K562 (cell line): Measurements from ENCODE around the gene N4BP2. TPM values are rescaled to one million over a fixed set of nuclear protein-coding genes. Genes with fewer than 3 reads are reported as not detected.

Source experiments
- ATF7 ChIP-seq: fragments of 450-650 bp; IDR thresholded peaks from 2 replicates; pipeline ENCODE4 v1.7.1; 2014; ENCODE audit warnings: mild to moderate bottlenecking, moderate library complexity
- BDP1 ChIP-seq: IDR thresholded peaks from 3 replicates; pipeline ENCODE4 v1.6.1; 2011; ENCODE audit not compliant: insufficient read length, insufficient read depth
- CBFA2T2 ChIP-seq: fragments of 450-650 bp; conservative IDR thresholded peaks from 2 replicates; pipeline ENCODE4 v1.6.1; 2017; ENCODE audit warnings: mild to moderate bottlenecking
- DPF2 ChIP-seq: fragments of 450-650 bp; IDR thresholded peaks from 2 replicates; pipeline ENCODE4 v1.6.1; 2016
- E2F3 ChIP-seq: fragments of 250-450 bp; sonication (Bioruptor Pico); IDR thresholded peaks from 2 replicates; pipeline ENCODE4 v1.4.0; 2020; ENCODE audit warnings: mild to moderate bottlenecking
- ELK1 ChIP-seq: sonication (generic); formaldehyde crosslinking; IDR thresholded peaks from 2 replicates; pipeline ENCODE4 v1.8.1; 2022; ENCODE audit warnings: missing genetic modification reagents
- HDAC2 ChIP-seq: fragments of 450-650 bp; IDR thresholded peaks from 2 replicates; pipeline ENCODE4 v1.6.1; 2016; ENCODE audit warnings: mild to moderate bottlenecking
- MCM3 ChIP-seq: fragments of 450-650 bp; IDR thresholded peaks from 2 replicates; pipeline ENCODE4 v1.6.1; 2016
- POLR2A ChIP-seq: fragments of 450-650 bp; conservative IDR thresholded peaks from 2 replicates; pipeline ENCODE4 v1.6.1; 2016
- RFX7 ChIP-seq: fragments of 250-450 bp; sonication (Bioruptor Pico); IDR thresholded peaks from 2 replicates; pipeline ENCODE4 v1.5.1; 2021; ENCODE audit warnings: mild to moderate bottlenecking
- SMARCA5 ChIP-seq: fragments of 450-650 bp; IDR thresholded peaks from 2 replicates; pipeline ENCODE4 v1.6.1; 2016
- ZBTB8A ChIP-seq: fragments of 450-650 bp; IDR thresholded peaks from 2 replicates; pipeline ENCODE4 v1.6.1; 2018; ENCODE audit warnings: mild to moderate bottlenecking, moderate library complexity; ENCODE audit not compliant: partially characterized antibody
- ZC3H11A ChIP-seq: IDR thresholded peaks from 2 replicates; pipeline ENCODE4 v1.6.1; 2012; ENCODE audit warnings: low read depth, low read length, improper control_type of control experiment
- ZNF431 ChIP-seq: sonication (generic); formaldehyde crosslinking; IDR thresholded peaks from 2 replicates; pipeline ENCODE4 v1.8.0; 2022; ENCODE audit warnings: mild to moderate bottlenecking, missing genetic modification reagents
- ZNF766 ChIP-seq: fragments of 200-800 bp; sonication (Bioruptor generic); conservative IDR thresholded peaks from 2 replicates; pipeline ENCODE4 v1.6.1; 2016; ENCODE audit warnings: missing genetic modification characterization, missing compliant biosample characterization
- polyA plus RNA-seq, 8 experiments: library from polyadenylated mRNA; depleted of rRNA in 4 of 8; stranded (reverse) in 5 of 8; unstranded in 3 of 8; fragments of >200 nt; fragmentation: Nextera tagmentation in 2 of 8; fragmentation: Illumina TruSeq in 1 of 8; extraction: Ambion mirVana in 2 of 8; extraction: Trizol in 1 of 8; gene quantifications; 2 replicates each; pipeline versions ENCODE4 v1.2.1 to v1.2.3, GENCODE V29; 2011 to 2014; ENCODE audit warnings: inconsistent platforms in 1 of 8, missing spikeins in 1 of 8
- total RNA-seq, 7 experiments: library from RNA; depleted of rRNA in 6 of 7; stranded (reverse); fragments of >200 nt in 6 of 7; fragmentation: Illumina TruSeq in 2 of 7; extraction: Trizol in 2 of 7; gene quantifications; 2 replicates each; pipeline versions ENCODE4 v1.2.1 to v1.2.3, GENCODE V29; 2011 to 2021; ENCODE audit warnings: low replicate concordance in 1 of 7
- TF ChIP-seq, protein P1 (sequence below): fragments of 450-650 bp; IDR thresholded peaks from 2 replicates; pipeline ENCODE4 v1.6.1; 2016; ENCODE audit warnings: mild to moderate bottlenecking, moderate library complexity
- TF ChIP-seq, protein P2 (sequence below): fragments of 250-450 bp; sonication (Bioruptor Pico); IDR thresholded peaks from 2 replicates; pipeline ENCODE4 v1.5.0; 2022; ENCODE audit warnings: mild to moderate bottlenecking

The N4BP2 gene
- total and polyA plus RNA-seq, 9 of the 15 experiments (the other 6 are each of a cell fraction or from before 2014, with no cell fraction given): 2.7 to 12.6 (median 7.6) TPM

DNA sequence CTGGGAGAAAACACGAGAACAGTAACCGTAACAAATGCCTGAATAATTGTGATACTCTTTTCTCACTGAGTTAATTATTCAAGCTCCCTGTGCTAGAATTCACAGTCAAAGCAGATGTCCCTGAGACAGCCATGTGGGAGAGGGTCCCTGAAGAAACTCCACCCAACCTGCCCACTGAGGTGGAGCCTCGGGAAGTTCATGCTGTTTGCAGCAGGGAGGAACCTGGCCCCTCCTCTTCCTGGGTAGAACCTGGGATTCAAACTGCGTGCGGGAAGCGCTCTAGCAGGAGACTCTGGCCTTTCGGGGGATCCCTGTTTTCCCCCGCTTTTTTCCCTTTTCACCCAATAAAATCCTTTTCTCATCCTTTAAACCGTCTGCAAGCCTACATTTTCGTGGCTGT lies 120.0 kb downstream of the N4BP2 start (continued):
- TF ChIP-seq, protein P1, sequence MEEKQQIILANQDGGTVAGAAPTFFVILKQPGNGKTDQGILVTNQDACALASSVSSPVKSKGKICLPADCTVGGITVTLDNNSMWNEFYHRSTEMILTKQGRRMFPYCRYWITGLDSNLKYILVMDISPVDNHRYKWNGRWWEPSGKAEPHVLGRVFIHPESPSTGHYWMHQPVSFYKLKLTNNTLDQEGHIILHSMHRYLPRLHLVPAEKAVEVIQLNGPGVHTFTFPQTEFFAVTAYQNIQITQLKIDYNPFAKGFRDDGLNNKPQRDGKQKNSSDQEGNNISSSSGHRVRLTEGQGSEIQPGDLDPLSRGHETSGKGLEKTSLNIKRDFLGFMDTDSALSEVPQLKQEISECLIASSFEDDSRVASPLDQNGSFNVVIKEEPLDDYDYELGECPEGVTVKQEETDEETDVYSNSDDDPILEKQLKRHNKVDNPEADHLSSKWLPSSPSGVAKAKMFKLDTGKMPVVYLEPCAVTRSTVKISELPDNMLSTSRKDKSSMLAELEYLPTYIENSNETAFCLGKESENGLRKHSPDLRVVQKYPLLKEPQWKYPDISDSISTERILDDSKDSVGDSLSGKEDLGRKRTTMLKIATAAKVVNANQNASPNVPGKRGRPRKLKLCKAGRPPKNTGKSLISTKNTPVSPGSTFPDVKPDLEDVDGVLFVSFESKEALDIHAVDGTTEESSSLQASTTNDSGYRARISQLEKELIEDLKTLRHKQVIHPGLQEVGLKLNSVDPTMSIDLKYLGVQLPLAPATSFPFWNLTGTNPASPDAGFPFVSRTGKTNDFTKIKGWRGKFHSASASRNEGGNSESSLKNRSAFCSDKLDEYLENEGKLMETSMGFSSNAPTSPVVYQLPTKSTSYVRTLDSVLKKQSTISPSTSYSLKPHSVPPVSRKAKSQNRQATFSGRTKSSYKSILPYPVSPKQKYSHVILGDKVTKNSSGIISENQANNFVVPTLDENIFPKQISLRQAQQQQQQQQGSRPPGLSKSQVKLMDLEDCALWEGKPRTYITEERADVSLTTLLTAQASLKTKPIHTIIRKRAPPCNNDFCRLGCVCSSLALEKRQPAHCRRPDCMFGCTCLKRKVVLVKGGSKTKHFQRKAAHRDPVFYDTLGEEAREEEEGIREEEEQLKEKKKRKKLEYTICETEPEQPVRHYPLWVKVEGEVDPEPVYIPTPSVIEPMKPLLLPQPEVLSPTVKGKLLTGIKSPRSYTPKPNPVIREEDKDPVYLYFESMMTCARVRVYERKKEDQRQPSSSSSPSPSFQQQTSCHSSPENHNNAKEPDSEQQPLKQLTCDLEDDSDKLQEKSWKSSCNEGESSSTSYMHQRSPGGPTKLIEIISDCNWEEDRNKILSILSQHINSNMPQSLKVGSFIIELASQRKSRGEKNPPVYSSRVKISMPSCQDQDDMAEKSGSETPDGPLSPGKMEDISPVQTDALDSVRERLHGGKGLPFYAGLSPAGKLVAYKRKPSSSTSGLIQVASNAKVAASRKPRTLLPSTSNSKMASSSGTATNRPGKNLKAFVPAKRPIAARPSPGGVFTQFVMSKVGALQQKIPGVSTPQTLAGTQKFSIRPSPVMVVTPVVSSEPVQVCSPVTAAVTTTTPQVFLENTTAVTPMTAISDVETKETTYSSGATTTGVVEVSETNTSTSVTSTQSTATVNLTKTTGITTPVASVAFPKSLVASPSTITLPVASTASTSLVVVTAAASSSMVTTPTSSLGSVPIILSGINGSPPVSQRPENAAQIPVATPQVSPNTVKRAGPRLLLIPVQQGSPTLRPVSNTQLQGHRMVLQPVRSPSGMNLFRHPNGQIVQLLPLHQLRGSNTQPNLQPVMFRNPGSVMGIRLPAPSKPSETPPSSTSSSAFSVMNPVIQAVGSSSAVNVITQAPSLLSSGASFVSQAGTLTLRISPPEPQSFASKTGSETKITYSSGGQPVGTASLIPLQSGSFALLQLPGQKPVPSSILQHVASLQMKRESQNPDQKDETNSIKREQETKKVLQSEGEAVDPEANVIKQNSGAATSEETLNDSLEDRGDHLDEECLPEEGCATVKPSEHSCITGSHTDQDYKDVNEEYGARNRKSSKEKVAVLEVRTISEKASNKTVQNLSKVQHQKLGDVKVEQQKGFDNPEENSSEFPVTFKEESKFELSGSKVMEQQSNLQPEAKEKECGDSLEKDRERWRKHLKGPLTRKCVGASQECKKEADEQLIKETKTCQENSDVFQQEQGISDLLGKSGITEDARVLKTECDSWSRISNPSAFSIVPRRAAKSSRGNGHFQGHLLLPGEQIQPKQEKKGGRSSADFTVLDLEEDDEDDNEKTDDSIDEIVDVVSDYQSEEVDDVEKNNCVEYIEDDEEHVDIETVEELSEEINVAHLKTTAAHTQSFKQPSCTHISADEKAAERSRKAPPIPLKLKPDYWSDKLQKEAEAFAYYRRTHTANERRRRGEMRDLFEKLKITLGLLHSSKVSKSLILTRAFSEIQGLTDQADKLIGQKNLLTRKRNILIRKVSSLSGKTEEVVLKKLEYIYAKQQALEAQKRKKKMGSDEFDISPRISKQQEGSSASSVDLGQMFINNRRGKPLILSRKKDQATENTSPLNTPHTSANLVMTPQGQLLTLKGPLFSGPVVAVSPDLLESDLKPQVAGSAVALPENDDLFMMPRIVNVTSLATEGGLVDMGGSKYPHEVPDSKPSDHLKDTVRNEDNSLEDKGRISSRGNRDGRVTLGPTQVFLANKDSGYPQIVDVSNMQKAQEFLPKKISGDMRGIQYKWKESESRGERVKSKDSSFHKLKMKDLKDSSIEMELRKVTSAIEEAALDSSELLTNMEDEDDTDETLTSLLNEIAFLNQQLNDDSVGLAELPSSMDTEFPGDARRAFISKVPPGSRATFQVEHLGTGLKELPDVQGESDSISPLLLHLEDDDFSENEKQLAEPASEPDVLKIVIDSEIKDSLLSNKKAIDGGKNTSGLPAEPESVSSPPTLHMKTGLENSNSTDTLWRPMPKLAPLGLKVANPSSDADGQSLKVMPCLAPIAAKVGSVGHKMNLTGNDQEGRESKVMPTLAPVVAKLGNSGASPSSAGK: peak; percentile 85
- TF ChIP-seq ZNF431 (0 out of 2 replicates have a peak, but pooled peaks have one; percentile 15), HDAC2 (0 out of 2 replicates have a peak, but pooled peaks have one; percentile 22), ATF7 (0 out of 2 replicates have a peak, but pooled peaks have one; percentile 31), CBFA2T2 (no peak), DPF2 (0 out of 2 replicates have a peak, but pooled peaks have one; percentile 3), ZC3H11A (no peak), ZBTB8A (no peak), E2F3 (CRISPR knock-in tag) (no peak), MCM3 (no peak), BDP1 (no peak), RFX7 (CRISPR knock-in tag) (no peak), SMARCA5 (no peak), ZNF766 (0 out of 2 replicates have a peak, but pooled peaks have one; percentile 29), POLR2A (no peak; the same call in 1 of the 2 replicates), ELK1 (no peak)
- TF ChIP-seq, protein P2, sequence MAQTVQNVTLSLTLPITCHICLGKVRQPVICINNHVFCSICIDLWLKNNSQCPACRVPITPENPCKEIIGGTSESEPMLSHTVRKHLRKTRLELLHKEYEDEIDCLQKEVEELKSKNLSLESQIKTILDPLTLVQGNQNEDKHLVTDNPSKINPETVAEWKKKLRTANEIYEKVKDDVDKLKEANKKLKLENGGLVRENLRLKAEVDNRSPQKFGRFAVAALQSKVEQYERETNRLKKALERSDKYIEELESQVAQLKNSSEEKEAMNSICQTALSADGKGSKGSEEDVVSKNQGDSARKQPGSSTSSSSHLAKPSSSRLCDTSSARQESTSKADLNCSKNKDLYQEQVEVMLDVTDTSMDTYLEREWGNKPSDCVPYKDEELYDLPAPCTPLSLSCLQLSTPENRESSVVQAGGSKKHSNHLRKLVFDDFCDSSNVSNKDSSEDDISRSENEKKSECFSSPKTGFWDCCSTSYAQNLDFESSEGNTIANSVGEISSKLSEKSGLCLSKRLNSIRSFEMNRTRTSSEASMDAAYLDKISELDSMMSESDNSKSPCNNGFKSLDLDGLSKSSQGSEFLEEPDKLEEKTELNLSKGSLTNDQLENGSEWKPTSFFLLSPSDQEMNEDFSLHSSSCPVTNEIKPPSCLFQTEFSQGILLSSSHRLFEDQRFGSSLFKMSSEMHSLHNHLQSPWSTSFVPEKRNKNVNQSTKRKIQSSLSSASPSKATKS: no peak
